ENCODE data around the gene APPBP2.
"Not testable (repeated sequence)": the region's sequence is repeated elsewhere in the genome, so short reads cannot be mapped to it uniquely, and the experiment has no call there.

Gene APPBP2

DNA sequence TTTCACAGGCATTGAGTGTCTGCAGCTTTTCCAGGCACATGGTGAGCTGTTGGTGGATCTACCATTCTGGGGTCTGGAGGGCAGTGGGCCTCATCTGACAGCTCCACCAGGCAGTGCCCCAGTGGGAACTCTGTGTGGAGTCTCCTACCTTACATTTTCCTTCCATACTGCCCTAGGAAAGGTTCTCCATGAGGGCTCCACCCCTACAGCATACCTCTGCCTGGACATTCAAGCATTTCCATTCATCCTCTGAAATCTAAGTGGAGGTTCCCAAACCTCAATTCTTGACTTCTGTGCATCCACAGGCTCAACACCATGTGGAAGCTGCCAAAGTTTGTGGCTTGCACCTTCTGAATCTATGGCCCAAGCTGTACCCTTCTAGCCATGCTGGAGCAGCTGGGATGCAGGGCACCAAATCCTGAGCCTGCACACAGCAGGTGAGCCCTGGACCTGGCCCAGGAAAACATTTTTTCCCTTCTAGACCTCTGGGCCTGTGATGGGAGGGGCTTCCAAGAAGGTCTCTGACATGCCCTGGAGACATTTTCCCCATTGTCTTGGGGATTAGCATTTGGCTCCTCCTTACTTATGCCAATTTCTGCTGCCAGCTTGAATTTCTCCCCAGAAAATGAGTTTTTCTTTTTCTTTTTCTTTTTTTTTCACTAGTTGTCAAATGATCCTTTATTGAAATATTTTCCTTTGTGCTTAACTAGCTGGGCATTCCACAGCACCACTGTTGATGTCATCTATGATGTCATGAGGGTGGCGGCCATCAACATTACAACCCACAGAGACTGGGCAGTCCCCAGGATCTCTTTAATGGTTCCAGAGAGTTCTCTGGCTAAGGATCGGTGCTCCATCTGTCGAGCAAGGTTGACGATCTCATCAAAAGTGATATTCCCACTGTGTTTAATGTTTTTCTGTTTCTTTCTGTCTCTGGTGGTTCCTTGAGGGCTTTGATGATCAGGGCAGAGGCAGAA, 92.7 kb downstream of the APPBP2 start:
- not testable (repeated sequence) for DNase-seq (ENCODE audit: low read depth in 2 of 2)

DNA sequence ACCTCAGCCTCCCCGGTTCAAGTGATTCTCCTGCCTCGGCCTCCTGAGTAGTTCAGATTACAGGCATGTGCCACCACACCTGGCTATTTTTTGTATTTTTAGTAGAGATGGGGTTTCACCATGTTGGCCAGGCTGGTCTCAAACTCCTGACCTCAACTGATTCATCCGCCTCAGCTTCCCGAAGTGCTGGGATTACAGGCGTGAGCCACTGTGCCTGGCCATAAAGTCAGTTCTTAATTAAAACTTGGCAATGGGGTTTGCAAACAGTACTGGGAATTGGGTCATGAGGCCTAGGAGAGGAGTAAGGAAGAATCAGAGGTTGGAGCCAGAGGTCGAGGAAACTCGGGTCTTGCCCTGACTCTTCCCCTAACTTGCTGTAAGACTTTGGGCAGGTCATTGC, 95.5 kb downstream of the APPBP2 start:
- not testable (repeated sequence) for DNase-seq (ENCODE audit: low read depth in 2 of 2)

DNA sequence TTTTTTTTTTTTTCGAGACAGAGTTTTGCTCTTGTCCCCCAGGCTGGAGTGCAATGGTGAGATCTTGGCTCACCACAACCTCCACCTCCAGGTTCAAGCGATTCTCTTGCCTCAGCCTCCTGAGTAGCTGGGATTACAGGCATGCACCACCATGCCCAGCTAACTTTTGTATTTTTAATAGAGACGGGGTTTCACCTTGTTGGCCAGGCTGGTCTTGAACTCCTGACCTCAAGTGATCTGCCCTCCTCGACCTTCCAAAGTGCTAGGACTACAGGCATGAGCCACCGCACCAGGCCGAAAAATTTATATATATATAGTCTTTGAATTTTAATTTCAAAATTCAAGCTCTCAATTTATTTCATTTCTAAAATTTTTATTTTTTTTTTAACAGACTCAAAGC, 97.6 kb downstream of the APPBP2 start:
- not testable (repeated sequence) for DNase-seq (ENCODE audit: low read depth in 2 of 2)

- no peak for DNase-seq (ENCODE audit: low read depth in 2 of 2)
These were observed 99.4 kb downstream of the APPBP2 start for GRCh38 chr17:60426596-60426995.

- DNase-seq (ENCODE audit: low read depth in 2 of 2), result no peak
These were observed 100.4 kb downstream of the APPBP2 start for GRCh38 chr17:60425626-60426025.

- DNase-seq (ENCODE audit: low read depth in 2 of 2), result no peak
These were observed 102.2 kb downstream of the APPBP2 start for GRCh38 chr17:60423865-60424264.

DNA sequence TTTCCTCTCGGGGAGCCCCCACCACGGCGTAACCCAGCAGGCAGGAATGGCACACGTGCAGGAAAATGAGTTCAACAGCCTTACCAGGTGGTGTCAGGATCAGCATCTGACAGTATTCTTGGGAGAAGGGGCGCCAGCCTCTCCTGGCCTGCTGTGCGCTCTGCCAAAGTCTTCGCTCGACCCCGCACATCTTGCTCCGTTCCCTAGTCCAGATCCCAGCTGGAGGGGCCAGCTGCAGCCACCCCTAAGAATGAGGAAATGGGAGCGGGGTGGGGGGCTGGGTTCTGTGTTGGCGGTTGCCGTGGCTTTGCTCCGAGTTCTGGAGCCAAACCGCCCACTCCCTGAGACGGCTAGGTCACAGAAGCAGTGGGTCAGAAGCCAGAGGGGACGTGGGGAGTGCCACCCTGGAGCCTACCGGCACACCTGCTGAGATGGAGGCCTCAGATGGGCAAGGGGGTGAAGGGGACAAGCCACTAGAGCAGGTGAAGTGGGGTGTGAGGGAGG, 103.8 kb downstream of the APPBP2 start, which contains the start of gene CHCT1:
CHCT1 (plus strand) TSS at position 328 of the 504 bp plus-strand sequence; CDS start at position 432, 104 bp downstream.
- DNase-seq (ENCODE audit: low read depth in 2 of 2), result no peak

DNA sequence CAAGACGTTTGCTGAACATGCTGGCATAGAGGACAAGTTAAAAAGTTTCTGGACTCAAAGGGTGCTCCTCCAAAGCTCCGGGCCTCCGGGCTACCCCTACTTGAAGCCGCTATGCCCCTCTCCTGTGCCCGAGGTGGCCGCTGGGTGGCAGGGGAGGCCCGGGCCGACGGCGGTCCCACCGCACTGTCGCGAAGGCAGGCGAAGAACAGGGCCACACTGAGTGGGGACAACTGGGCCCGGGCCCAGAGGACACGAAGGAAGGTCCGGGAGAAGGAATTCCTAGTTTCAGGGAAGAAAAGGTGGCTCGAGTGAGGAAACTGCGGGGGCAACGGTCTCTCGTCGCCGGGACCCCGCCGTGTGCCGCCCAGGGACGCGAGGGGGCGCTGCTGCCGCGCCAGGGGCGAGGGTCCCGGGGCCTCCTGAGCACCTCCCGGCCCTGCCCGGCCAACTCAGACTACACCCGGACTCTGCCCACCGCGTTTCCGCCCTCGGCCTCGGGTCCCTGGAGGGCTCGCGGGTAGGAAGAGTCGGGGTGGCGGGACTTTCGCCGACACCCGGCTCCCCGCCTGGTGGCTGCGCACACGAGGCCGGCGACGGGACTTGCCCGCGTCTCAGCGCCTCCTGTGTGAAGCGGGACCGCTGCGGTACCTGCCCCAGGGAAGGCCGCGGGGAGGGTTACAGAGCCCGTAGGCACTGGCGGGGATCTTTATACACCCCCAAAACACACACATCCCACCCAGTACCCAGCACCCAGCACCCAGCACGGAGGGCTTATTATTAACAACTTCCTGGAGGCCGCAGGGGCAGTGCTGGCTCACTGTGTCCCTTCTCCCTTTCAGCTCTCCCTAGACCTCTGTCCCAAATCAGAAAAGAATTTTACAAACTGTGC, 104.5 kb downstream of the APPBP2 start:
- DNase-seq (ENCODE audit: low read depth in 2 of 2), result peak; percentile 32 to 56

DNA sequence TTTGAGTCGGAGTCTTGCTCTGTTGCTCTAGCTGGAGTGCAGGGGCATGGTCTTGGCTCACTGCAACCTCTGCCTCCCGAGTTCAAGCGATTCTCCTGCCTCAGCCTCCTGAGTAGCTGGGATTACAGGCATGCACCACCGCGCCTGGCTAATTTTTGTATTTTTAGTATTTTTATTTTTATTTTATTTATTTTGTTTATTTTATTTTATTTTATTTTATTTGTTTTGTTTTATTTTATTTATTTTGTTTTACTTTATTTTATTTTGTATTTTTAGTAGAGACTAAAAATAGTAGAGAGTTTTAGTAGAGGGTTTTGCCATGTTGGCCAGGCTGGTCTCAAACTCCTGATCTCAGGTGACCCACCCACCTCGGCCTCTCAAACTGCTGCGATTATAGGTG, 106.2 kb downstream of the APPBP2 start:
- DNase-seq (ENCODE audit: low read depth in 2 of 2), result not testable (repeated sequence)

- DNase-seq (ENCODE audit: low read depth in 2 of 2), result not testable (repeated sequence)
These were observed 107.0 kb downstream of the APPBP2 start for GRCh38 chr17:60419003-60419402.

DNA sequence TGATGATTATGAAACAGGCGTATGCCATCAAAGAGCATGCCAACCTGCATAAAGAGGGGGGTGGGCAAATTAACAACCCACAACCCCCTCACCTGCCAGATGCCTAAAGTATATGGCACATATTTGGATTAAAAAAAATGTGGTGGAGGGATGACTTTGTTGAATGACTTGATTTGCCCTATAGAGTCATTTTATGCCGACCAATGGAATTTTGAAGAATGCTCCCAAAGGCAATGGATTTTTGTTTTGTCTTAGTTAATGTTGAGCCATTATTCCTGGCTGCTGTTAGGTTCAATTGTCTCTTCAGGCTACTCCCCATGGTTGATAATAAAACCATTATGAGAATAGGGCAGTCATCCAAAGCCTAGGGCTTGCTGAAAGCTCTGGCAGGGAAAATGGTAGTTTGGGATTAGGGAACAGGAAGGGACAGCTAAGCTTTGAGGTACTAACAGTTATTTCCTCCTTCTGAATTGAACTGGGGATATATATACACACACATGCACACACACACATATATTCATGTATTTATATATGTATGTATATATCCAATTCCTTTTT, 109.6 kb downstream of the APPBP2 start:
- no peak for DNase-seq (ENCODE audit: low read depth in 2 of 2)

- DNase-seq (ENCODE audit: low read depth in 2 of 2), result no peak
These were observed 110.9 kb downstream of the APPBP2 start for GRCh38 chr17:60415146-60415545.

- no peak for DNase-seq (ENCODE audit: low read depth in 2 of 2)
These were observed 113.3 kb downstream of the APPBP2 start for GRCh38 chr17:60412701-60413100.

GRCh38 chr17:60410001-60410400, 116.0 kb downstream of the APPBP2 start:
- DNase-seq (ENCODE audit: low read depth in 2 of 2), result no peak

DNA sequence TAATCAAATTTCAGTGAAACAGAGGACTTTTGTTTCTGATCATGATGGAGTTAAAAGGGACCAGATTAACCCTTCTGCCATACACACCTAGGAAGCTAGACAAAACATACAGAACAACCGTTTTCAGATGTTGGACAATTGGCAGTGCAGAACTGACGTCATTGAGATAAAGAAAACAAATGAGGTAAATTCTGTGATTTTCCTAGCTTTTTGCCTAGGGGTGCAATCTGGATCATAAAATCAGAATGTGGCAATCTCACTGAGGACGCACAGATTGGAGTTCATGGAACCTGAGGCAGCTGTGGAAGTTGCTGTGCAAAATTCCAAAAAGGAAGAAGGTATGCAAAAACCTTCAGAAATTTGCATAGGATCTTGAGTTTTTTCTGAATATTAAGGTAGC, 119.2 kb downstream of the APPBP2 start:
- DNase-seq (ENCODE audit: low read depth in 2 of 2), result no peak

GRCh38 chr17:60403962-60404361, 122.1 kb downstream of the APPBP2 start:
- no peak for DNase-seq (ENCODE audit: low read depth in 2 of 2)

DNA sequence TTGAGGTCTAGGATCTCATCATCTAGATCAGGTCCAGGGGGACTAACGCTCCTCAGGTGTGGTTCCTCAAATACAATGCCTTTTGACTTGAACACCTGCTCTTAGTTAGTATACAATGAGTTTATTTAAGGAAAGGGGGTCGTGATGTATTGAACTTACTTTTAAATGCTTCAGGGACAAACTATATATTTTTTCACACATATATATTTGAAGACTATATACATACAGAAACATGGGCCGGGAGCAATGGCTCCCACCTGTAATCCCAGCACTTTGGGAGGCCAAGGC, 122.6 kb downstream of the APPBP2 start:
- DNase-seq (ENCODE audit: low read depth in 2 of 2), result no peak

GRCh38 chr17:60401819-60402218, 124.2 kb downstream of the APPBP2 start:
- DNase-seq (ENCODE audit: low read depth in 2 of 2), result no peak

DNA sequence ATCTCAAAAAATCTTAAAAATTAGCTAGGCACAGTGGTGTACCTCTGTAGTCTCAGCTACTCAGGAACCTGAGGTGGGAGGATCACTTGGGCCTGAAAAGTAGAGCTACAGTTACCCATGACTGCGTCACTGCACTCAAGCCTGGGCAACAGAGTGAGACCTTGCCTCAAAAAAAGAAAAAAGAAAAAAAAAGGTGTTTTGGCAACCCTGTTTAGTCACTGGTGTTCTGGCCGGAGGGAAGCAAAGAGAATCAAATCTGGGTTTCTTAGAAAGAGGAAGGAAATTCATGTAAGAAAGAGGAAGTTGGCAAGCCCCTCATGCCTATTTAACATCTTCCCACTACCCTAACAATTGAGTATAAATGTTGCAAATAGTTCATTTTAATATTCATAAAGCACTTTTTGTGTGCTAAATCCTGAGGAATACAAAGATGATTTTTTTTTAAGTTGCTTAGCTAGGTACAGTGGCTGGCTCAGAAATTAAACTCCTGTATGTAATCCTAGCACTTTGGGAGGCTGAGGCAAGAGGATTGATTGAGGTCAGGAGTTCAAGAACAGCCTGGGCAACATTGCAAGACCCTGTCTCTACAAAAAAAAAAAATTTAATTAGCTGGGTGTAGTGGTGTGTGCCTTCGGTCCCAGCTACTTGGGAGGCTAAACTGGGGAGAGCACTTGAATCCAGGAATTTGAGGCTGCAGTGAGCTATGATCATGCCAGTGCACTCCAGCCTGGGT, 127.6 kb downstream of the APPBP2 start:
- DNase-seq (ENCODE audit: low read depth in 2 of 2), result no peak

DNA sequence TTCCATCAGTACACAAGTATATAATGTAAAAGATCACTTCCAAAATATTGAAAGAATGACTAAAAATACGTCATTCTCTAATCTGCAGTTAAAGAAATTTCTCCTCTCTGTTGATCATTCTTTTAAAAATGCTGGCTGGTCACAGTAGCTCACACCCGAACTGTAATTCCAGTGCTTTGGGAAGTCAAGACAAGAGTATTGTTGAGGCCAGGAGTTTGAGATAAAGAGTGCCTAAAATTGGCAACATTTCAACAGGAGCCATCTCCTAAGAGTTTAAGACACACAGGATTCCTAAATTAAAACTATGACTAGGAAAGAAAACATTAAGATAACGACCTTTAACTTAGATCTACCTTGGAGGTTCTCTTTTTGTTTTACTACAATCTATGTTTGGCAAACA, 129.6 kb downstream of the APPBP2 start:
- no peak for DNase-seq (ENCODE audit: low read depth in 2 of 2)

- DNase-seq (ENCODE audit: low read depth in 2 of 2), result no peak
These were observed 130.5 kb downstream of the APPBP2 start for GRCh38 chr17:60395508-60396065.

All from stimulated activated CD4-positive, alpha-beta T cell treated with anti-CD3 and anti-CD28 coated beads, Interleukin-1b, Interleukin-23, amount 100 ng/mL, for 1 hour (primary cell).